HG03571 (cell line): ENCODE results near the gene C11orf16.
"Not testable (repeated sequence)": the region's sequence is repeated elsewhere in the genome, so short reads cannot be mapped to it uniquely, and the experiment has no call there.

Experiments used
- ATAC-seq: cut with Tn5 transposase; IDR thresholded peaks from one replicate; pipeline ENCODE4 v1.9.1; 2021; ENCODE audit not compliant: unreplicated experiment

Gene C11orf16

DNA sequence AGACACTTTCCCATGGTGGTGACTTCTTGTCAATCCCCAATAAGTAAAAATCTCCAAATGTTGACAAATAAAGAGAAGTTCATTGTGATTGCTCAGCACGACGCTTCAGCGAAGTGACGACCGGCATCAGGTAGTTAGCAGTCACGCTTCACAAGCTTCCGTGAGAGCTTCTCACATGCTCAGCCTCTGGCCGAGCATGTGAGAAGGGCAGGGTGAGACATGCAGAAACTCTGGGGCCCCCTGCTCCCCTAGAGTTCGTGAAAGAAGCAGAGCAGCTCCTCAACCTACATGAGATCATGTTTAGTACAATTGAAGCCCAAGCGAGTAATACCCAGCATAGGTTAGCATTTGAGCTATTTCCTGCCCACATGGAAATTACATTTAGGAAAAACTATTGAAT, 4.4 kb upstream of the C11orf16 start:
- no peak for ATAC-seq

DNA sequence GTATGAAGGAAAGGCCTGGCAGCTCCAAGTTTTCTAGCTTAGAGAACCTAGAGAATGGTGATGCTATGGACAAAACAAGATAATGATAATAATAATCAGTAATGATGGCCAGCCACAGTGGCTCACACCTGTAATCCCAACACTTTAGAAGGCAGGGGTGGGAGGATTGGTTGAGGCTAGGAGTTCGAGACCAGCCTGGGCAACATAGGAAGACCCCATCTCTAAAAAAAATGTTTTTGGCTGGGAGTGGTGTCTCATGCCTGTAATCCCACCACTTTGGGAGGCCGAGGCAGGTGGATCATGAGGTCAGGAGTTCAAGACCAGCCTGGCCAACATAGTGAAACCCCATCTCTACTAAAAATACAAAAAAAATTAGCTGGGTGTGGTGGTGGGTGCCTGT, 3.0 kb upstream of the C11orf16 start:
- ATAC-seq, result not testable (repeated sequence)

DNA sequence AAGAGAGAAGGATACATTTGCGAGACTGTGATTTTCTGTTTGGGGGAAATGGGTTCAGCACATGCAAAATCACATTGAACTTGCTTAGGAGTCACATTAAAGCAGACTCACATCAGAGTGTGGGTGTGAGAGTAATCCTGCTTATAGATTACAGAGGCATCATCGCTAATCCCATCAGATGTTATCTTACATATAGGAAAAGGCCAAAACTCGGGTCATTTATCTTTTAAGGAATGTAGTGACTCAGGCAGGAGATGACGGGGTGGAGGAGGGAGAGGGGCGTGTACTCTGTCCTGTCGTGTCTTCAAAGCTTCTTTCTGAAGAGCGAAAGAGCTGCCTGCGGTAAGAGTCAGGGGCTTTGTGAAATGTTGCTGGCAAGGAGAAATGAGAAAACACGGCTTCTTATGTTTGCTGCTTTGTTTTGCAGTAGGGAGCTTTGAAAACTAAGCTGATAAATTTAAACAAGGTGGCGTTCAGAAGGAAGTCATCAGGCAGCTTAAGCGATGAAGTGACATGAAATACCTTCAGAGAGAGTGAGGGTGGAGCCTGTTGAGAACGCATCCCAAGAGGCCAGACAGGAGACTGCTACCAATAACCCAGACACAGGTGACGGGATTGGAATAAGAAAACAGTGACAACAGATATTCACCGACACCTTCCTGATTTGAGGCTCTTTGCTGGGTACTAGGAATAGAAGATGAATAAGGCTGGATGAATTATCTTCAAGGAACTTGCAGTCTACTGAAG, 2.2 kb upstream of the C11orf16 start:
- ATAC-seq, result no peak

DNA sequence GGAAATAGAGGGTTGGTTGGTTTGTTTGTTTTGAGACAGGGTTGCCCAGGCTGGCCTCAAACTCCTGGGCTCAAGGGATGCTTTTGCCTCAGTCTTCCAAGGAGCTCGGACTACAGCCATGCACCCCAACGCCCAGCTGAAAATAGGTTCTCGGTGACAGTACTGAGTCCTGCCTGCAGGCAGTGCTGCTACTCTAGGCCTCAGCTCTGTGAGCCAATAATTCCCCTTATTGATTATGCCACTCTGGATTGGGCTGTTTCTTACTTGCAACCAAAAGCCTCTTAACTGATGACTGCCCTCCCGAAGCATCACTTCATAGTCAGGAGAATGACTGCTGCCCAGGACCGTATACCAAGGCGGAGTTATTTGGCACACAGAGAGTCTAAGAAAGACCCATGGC, 1.2 kb upstream of the C11orf16 start:
- no peak for ATAC-seq

DNA sequence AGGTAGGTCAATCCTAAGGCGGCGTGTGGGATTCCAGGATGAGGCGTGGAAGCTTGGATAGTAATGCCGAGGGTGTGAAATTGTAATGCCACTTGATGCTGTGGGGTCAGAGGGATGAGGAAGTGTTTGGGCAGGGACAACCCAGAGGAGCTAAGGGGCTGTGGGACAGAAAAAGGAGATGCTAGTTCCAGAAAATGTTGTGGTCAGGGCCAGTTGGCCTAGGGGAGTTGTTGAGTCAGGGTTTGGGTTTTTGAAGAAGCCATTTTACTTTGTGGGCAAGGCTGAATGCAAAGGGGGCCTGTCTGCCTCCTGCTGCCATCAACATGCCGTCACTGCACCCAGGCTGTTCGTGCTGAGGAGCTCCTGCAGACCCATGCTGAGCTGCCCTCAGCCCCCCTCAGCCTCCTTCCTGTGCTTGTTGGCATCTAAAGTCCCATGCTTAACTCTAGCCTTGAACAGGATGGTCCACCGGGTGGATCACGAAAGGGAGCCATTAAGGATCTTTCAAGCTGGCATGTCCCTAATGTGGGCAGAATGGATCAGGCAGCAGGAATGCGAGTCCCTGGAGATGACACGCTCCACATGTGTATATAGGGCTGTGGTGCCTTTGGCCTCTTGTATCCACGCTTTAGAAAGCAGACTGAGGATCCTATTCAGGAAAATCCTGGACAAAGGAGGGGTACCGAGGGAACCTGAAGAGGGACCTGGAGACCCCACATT, 2.1 kb downstream of the C11orf16 start:
- no peak for ATAC-seq

DNA sequence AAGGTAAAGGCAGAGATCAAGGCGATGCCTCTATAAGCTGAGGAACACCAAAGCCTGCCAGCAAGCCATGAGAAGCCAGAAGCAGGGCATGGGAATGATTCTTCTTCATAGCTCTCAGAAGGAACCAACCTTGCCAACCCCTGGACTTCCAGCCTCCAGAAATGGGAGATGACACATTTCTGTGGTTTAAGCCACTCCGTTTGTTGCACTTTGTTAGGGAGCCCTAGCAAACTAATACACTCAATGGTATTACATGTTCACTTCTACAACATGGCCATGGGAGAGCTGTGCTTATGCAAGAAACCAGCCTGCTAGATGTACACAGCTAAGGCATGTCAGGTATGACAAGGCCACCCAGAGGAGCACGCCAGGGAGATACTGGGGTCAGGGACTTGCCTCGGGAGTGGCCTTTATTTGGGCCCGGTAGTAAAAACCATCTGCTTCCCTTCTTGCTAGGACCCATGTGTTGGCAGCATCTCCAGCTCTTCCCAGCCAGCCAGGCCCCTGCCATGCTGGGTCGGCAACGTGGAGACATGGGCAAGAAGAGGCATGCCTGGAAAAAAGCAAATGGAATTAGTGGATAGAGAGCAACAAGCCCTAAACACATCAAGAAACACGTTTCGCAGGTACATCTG, 3.6 kb downstream of the C11orf16 start:
- no peak for ATAC-seq

DNA sequence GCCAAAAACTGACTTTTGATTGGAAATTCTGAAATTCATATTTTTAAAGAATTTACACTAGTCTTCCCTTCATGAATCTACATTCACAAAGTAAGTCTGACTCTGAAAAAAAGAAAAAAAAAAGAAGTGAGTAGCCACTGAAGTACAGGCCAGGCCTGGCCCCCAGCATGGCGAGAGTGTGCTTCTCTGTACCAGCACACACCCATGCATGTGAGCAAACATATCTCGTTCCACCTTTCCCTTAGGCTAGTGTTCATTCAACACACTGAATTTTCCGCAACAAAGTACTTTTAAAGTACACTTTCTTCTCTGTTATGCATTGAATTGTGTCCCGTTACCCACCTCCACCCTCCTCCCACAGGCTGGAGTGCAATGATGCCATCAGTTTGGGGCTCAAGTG, 4.5 kb downstream of the C11orf16 start:
- ATAC-seq, result no peak

DNA sequence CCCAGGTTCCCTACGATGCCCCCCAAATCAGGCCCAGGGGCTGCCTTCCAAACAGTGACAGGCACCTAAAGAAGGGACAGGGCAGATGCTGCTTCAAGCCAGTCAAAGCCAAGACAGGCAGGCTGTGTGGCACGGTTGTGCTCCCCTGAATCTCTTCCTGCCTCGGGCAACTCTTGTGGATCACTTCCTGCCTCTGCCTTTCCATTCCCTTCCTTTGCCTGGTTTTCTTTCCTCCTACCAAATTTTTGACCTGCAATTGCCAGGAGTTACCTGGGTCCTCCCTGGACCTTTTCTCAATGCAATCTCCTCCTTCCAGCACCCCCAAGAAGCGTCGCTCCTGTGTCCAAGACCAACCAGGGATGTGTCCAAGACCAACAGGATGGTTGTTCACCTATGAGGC, 5.5 kb downstream of the C11orf16 start:
- no peak for ATAC-seq

DNA sequence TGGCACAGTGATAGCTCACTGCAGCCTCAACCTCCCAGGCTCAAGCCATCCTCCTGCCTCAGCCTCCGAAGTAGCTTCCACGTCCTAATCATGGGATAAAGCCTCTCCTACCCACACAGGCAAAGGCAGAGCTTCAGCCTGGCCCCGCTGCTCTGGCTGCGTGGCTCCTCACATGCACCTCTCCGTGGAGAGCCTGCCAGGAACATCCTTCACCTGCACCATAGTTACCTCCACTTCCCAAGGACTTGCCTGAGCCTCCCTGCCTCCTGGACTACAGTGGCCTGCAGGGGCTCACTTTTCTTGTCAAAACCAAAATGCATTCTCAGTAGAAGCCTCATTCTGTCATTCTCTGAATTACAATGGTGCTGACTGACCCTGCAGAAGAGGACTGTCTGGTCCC, 6.5 kb downstream of the C11orf16 start:
- ATAC-seq, result no peak

DNA sequence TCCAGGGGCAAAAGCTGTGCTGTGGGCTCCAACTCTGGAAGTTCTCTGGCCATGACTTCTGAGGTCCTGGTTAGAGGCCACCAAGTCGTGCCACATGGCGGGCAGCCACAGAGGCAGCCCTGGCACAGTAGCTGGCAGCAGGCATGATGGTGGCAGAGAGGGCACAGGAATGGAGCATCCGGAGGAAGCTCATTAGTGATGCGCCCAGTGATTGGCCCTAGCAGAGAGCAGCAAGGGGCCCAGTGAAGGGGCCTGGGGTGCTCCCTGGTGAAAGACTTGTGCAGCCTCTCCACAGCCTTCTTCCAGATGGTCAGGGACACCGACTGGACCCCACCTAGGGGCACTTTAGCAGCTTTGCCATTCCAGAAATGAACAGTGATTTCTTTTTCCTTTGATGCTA, 7.0 kb downstream of the C11orf16 start:
- no peak for ATAC-seq

DNA sequence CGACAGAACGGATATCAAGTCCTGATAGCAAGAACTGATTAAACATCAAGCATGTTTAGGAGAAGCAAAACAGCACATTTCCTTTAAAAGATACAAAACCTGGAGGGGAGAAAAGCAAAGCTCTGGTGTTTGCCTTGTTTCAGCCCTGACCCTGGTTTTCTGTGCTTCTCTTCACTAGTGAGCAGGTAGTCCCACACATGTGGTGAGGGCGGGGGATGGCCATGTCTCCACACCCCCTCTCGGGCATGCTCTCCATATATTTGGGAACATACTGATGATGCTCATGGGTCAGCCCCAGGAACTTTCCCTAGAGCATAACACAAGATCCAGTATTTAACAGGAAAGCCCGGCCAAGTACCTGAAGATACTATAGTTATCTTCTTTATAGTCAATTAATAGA, 10.1 kb downstream of the C11orf16 start:
- ATAC-seq, result no peak

DNA sequence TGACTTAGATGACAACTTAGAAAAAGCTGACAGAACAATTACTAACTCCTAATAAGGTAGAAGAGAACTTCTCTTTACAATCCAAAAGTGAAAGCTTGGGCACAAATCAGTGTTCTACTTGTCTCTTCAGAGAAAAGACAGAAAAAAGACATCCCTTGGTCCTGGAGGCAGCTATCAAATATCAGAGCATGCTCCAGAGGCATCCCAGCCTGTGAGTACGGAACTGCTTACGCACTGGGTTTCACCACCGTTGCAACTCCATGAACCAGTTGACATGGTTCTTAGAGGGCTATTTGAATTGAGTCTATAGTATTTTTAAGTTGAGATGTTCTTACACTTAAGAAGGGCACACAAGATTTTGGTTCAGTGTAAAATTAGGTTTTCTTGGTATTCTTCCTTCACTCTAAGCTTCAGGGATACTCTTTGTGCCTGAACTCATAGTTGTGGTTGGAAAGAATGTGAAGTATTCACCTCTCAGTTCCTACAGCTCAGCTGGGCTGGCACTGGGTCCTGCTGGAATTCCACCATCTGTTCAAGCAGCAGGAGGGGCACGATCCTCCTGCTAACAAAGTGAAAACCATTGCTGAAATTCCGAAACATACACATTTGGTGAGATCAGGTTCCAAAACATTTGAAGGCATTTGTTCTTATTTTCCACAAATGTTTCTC, 15.5 kb downstream of the C11orf16 start:
- no peak for ATAC-seq

DNA sequence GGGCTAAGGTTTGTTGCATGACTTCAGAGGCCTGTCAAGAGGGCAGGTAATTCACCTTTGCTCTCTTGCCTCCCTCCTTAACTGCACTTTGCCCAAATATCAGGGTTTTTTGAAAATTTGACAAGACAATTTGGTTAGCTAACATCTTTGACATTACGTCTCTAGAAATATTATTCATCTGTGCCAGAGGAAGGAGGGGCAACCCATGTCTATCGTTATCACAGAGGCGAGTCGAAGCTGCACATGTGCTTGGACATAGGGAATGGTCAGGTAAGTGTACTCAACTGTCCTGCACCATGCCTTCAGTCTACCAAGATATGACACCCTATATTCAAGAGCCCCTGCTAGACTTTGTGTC, 18.1 kb downstream of the C11orf16 start:
- ATAC-seq, result no peak

DNA sequence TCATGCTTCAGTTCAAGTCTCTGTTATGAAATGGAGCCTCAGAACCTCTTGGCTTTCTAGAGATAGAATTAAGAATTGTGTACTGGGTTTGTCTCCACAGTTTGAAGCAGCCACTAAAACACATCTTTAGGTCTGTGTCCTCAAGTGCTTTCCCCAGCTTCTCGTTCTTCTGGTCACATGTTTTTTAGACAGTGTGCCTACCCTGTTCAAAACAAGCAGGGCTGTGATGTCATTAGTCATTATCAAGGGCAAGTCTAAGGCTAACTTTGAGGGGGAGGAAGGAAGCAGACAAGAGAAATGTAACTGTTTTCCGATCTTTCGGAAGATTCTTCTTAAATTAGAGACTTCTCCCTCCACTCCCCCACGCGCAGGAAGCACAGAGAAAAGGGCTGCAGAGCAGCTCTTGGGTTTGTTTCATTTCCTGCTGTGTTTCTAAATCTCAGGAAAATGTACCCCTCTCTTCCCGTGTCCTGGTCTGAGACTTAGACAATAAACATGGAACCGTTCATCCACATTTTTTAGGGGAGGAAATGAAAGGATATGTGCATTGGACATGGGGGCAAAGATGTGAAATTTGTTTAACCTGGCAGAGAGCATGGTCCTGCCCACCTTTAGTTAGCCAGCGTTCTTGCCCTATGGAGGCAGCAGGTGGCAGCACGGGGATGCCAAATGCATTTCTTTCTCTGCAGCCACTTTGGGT, 18.6 kb downstream of the C11orf16 start:
- ATAC-seq, result no peak

DNA sequence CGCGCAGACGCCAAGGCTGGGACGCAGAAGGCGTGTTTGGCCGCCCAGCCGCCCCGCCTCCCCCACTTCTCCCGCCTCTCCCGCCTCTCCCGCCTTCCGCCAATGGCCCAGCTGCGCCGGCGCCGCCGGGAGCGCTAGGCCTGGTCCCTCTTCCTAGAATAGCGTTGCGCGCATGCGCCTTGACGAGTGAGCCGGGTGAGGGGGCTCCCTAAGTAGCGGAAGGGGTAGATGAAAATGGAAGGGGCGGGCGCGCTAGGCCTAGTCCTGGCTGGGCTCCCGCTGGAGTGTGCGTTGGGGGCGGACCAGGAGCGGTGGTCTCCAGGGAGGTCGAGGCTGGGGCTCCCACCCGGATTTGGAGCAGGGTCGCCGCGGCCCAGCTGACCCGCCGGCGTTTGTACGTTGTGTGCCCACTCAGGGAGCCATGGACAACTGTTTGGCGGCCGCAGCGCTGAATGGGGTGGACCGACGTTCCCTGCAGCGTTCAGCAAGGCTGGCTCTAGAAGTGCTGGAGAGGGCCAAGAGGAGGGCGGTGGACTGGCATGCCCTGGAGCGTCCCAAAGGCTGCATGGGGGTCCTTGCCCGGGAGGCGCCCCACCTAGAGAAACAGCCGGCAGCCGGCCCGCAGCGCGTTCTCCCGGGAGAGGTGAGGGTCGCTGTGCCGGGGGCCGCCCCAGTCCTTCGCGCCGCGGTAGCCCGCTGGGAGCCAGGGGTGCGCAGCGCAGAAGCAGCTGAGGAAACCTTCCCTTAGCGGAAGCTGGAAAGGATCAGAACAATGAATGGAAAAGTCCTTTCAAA, 21.5 kb downstream of the C11orf16 start, which contains the start of gene AKIP1:
Gene AKIP1, plus strand, starts transcription at position 161 of the 795 bp plus-strand sequence. Its CDS starts 261 bp downstream, at position 422.
- peak; percentile 62 for ATAC-seq

DNA sequence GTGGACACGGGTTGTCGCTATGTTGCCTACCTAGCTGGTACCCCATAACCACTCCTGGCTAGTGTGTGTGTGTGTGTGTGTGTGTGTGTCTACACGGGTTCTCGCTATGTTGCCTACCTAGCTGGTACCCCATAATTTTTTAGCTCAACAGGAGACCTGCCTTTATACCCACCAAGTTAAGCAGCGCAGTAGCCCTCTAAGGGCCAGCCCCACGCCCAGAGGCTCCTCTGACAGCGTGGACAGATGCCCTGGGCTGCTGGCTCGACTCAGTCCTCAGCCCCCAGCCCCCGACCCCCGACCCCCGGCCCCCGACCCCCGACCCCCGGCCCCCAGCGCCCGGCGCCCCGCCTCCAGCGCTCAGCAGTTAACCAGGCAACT, 22.1 kb downstream of the C11orf16 start:
- ATAC-seq, result no peak

DNA sequence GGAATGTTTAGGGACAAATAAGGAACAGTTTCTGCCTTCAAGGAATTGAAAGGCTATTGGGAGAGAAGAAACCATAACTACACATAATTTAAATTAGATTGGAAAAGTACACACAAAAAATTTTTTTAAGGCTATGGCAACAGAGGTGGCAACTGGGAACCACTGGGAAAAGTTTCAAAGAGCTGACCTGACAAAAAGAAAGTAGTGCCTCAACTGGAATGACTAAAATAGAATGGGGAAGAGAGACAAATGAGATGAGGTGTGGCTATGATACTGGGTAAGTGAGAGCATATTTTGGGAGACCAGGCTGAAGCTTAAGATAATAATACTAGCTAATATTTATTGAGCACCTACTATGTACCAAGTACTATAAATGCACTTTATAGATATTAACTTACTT, 24.6 kb downstream of the C11orf16 start:
- ATAC-seq, result no peak

DNA sequence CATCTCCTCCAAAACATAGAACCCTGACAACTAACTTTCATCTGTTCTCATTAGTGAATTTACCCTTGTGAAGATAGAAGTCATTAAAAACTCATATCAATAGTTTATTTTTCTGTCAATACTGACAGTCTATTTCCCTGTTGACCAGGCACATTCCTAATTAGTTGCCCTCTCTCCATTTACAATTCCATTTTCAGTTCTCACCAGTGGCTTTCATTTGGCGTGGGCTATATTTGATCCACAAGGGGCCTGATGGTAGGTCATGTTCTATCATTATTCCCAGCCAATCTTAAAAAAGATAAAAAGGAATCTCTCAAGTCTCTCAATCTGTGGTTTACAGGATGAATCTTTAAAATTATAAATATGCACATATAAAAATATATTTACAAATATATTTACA, 25.6 kb downstream of the C11orf16 start:
- ATAC-seq, result no peak

DNA sequence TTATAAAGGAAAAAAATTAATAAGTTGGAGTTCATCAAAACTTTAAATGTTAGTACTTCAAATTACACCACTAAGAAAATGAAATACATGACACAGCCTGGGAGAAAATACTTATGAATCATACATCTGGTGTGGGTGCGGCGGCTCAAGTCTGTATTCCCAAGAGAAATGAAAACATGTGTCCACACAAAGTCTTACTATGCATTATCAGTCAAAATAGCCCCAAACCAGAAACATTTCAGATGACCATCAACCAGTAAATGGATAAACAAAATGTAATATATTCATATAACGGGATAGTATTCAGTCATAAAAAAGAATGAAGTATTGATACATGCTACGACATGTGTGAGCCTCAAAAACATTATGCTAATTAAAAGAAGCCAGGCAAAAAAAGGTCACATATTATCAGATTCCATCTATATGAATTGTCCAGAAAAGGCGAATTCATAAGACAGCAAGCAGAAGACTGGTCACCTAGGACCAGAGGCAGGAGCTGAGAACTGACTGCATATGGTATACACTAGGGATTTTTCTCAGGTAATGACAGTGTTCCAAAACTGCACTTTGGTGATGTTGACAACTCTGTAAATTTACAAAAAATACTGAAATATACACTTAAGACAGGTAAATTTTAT, 27.1 kb downstream of the C11orf16 start:
- ATAC-seq, result no peak
